GM21423 (cell line): Measurements from ENCODE around the gene RGS8.

Source experiments
- ATAC-seq: cut with Tn5 transposase; IDR thresholded peaks from one replicate; pipeline ENCODE4 v1.9.1; 2021; ENCODE audit warnings: mild to moderate bottlenecking, moderate library complexity; ENCODE audit not compliant: unreplicated experiment

RGS8 gene, protein sequence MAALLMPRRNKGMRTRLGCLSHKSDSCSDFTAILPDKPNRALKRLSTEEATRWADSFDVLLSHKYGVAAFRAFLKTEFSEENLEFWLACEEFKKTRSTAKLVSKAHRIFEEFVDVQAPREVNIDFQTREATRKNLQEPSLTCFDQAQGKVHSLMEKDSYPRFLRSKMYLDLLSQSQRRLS

DNA sequence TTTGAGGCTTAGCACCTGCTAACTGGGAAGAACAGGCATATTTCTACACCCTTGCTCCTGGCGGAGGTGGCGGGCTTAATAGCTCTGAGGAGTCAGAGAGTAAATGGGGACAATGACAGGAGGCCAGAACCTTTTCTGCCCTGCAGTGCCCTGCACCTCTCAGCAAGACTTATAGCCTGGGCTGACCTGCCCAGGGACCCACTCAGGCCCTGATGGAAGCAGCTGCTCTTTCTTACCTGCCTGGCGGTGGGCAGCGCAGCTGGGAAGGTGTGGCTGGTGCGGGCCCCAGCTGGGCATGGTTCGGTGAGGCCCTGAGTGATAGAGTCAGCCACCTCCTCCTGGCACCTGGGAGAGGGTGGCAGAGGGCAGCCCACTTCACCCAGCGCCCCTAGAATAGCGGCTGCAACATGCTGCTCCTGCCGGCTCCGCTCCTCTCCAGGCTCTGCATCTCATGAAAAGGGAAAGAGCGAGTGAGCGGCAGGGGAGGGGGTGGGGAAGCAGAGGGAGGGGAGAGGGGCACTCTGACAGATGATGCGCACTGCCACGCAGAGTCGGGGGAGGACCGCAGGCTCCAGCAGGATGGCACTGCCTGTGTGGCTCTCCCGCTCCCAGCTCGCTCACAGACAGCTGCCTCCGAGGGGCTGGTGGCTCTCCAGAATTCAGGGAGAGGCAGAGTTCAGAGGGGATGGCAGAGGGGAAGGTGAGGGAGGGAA, at the start of gene RGS8:
TSS of gene RGS8 (minus strand) at position 472 of the 713 bp plus-strand sequence. CDS start 14,938 bp downstream, outside the sequence.
- no peak for ATAC-seq

- ATAC-seq = no peak
Measured at GRCh38 chr1:182731852-182732575, 47.6 kb upstream of the RGS8 start.

DNA sequence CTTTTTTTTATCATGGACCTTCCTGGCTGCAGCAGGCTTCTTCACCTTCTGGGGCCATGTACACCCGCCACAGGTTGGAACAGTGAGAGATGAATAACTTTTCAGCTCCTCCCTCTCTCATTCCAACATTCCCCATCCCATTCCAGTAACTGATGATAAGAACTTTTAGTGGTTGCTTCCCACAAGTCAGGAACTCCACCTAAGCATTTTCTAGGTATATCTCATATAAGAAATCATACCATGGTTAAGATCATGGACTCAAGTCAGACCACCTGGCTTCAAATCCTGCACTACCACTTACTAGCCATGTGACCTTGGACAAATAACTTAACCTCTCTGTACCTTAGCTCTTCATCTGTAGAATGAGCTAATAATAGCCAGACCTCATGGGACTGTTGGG, 42.5 kb upstream of the RGS8 start:
- no peak for ATAC-seq

- no peak for ATAC-seq
Measured at GRCh38 chr1:182725259-182726255, 41.2 kb upstream of the RGS8 start.

DNA sequence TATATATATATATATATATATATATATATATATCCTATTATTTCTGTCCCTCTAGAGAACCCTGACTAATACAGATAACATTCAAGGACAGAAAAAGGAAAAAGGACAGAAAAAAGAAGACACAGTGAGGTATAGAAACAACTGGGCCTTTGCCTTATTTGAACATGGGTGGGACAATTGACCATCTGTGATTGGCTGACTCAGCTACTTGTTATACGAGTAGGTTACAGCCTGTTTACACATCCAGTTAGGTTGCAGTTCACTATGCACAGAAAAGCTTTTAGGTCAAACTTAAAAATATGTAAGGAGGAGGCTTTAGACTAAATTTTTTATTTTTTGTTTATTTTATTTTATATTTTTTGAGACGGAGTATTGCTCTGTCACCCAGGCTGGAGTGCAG, 39.8 kb upstream of the RGS8 start:
- no peak for ATAC-seq

GRCh38 chr1:182723200-182723599, 38.8 kb upstream of the RGS8 start:
- no peak for ATAC-seq

DNA sequence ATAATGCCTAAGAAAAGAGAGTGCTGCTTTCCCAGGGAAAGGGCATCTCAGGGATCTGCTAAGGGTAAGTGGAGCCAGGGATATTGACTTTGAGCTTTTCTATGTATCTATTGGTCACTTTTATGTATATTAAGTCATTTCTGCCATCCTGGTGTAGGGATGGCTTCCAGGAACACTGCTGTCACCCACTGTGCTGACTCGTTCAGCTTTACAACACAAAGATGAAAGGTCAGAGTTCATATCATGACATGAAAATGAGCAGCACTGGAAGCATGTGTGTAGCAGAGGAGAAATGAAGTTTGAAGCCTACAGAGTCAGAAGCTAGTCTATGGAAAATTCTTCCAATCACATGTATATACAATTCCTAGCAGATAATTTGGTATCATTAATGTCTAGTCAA, 37.1 kb upstream of the RGS8 start:
- ATAC-seq = no peak

- no peak for ATAC-seq
Measured at GRCh38 chr1:182720463-182720862, 36.1 kb upstream of the RGS8 start.

DNA sequence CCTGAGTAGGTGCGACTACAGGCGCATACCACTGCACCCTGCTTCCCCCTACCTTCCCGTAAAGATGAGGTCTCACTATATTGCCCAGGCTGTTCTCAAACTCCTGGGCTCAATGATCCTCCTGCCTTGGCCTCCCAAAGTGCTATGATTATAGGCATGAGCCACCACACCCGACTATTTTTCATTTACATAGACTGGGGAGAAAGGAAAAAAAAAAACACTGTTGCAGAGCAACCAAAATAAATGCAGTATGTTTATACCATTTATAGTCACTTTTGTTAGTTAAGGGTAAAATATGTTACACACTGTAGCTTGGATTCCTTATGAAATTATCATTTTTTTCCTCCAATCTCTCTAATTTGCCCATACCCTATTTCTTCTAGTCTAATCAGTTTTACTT, 35.2 kb upstream of the RGS8 start:
- no peak for ATAC-seq

GRCh38 chr1:182718311-182718710, 33.9 kb upstream of the RGS8 start:
- ATAC-seq = no peak

DNA sequence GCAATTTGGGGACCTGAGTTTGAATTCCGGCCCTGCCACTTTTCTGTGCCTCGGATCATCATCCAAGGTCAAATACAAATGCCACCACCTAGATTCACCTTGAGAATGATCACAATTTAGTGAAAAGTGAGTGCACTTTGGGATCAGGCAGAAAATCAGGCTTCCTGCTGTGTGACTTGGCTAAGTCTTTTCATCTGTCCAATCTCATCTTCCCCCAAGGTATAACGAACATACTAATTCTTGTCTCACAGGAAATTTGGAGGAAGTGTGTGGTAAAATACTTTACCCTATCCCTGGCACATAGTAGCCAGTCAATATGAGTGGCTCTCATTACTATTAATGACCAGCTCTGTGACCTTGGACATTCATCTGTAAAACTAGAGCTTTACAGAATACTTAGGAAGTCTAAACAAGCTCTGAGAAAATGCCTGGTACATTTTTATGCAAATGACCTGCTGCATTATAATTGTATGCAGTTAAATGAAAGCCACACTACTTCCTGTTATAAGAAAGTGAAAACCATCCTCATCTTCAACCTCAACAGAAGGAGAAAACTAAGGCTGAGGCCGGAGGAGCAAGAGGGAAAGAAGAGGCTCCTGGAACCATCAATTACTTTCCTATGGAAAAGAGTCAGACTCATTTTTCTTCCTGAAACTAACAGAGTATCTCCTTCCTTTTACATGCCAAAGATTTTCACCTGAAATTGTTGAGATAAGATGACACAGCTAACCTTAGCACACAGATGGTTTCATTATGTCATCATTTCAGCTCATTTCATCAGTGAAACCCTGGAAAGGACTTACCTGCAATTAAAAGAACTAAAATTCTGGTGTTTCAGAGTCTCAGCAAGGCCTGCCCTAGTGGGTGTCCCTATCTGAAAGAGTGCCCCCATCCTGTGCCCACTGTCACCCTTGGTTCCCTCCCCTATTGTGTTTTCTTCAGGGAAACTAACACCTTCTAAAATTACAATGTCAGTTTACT, 32.6 kb upstream of the RGS8 start:
- ATAC-seq = peak; percentile 67

GRCh38 chr1:182715531-182715930, 31.1 kb upstream of the RGS8 start:
- no peak for ATAC-seq

DNA sequence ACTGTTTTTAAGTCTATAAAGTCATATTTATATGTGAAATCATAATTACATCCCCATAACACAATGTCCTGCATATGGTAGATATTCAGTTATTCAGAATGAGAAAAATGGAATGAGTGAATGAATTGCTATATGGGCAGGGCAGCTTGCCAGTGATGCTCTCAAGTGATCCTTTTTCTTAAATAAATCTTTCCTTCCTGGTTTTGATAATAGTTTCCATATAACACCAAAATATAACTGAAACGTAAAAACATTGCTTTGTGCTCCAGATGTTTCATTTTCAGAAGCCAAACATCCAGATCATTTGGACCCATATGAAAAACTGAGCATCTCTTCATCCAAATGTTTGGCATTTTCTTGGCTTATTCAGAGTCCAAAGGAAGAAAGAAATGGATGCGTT, 30.2 kb upstream of the RGS8 start:
- no peak for ATAC-seq

DNA sequence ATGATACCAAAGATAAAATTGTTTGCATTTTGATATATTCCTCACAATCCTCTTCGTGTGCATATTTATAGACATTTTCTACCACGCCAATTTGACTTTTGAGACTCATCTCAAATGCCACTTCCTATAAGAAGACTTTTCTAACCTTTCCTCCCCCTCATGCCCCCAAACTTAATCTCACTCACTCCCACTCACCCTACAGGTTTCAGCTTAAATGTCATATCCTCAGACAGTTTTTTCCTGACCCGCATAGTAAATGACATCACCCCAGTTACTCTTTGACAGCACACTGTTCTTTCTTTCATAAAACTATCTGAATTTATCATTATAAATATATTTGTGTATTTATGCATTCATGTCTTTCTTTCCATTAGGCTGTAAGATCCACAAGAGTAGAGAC, 29.6 kb upstream of the RGS8 start:
- ATAC-seq = no peak

GRCh38 chr1:182713492-182713891, 29.1 kb upstream of the RGS8 start:
- ATAC-seq = no peak

DNA sequence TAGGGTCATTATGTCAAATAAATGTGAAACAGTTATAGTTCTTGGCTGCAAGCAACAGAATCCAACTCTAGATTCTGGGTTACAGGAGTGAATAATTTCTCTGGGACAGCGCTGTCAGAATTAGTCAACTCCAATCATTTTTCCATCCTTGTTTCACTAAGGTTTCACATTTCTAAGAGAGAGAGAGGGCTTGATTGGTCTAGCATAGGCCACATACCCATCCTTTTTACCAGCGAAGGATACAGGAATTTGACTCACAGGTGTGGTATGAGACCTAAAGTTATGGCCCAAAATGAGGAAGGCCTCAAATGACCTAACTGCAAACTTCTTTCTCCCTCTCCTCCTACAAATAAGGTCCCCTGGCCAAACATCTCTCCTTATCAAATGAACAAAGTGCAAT, 25.5 kb upstream of the RGS8 start:
- ATAC-seq = no peak

DNA sequence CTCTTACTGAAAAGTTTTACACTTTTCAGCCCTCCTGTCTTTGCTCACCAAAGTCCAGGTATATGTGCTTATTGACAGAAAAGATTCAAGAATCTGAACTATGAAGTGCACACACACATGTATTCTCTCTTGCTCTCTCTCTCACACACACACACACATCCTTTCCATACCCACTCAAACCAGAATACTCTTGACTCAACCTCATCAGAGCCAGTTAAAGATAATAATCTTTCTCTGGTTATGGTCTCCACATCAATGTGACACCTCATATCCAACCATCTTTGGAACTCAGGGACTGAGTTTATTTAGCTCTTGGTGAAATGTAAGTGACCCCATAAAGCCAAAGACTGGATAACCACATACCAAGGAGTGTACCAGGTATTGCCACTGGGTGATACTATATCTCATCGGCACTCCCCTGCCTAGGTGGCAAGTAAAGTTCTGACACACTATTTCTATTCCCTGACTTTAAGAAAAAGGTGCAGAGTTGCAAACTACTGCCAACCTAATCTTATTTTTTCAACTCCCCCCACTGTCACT, 24.9 kb upstream of the RGS8 start:
- no peak for ATAC-seq

GRCh38 chr1:182707122-182707521, 22.7 kb upstream of the RGS8 start:
- no peak for ATAC-seq

DNA sequence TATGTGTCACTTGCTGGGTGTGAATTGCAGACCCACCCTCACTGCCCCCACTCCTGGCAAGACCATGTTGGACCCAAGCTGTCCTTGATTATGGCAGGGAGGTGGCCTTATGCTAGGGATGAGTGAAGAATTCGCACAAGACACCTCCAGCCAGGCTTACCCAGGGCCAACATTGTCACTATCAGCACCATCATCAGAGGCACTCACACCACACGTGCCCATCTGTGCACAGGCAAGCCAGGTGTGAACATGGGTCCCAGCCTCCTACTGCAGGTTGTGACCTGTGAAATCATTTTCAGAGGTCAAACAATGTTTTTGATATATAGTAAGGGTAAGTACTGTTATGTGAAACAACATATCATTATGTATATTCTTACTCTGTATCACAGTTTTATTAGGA, 20.3 kb upstream of the RGS8 start:
- ATAC-seq = no peak

- ATAC-seq = no peak
Measured at GRCh38 chr1:182703539-182703938, 19.2 kb upstream of the RGS8 start.
